ENCODE measurements around the gene GARS1.

GRCh38 chr7:30667172-30667571 lies 72.5 kb downstream of the GARS1 start:
- TF ChIP-seq CTCF (IDR thresholded peaks at IDR 0.05; ENCODE audit: insufficient read depth, low read depth, low read length) (no peak), EZH2 (IDR thresholded peaks at IDR 0.05; ENCODE audit: insufficient read depth, low read length) (no peak)
